ENCODE measurements around the gene BEGAIN.

GRCh38 chr14:100532154-100532861 is 54.9 kb downstream of the BEGAIN start:
- TF ChIP-seq POLR2A (IDR thresholded peaks at IDR 0.05; ENCODE audit: low read depth, low read length) (no peak), CTCF (IDR thresholded peaks at IDR 0.05; ENCODE audit: extremely low read depth in 1 of 2, insufficient read depth in 1 of 2, low read depth in 1 of 2, low read length in 2 of 2) (no peak), EZH2 (IDR thresholded peaks at IDR 0.05; ENCODE audit: borderline replicate concordance, low read depth, low read length, severe bottlenecking) (no peak), POLR2AphosphoS5 (IDR thresholded peaks at IDR 0.05; ENCODE audit: insufficient read depth, low read depth, low read length) (no peak)
- TF ChIP-seq, protein P1, sequence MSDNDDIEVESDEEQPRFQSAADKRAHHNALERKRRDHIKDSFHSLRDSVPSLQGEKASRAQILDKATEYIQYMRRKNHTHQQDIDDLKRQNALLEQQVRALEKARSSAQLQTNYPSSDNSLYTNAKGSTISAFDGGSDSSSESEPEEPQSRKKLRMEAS (IDR thresholded peaks at IDR 0.05; ENCODE audit: insufficient read depth, insufficient read length) = no peak
